Hematopoietic multipotent progenitor cell (in vitro differentiated cells): ENCODE results near the gene CCDC40. TPM values are rescaled to one million over a fixed set of nuclear protein-coding genes. Genes with fewer than 3 reads are reported as not detected.
A peak's percentile ranks its signal among the peaks of the same experiment; 100 is the strongest.

ENCODE experiments used
- DNase-seq, 3 donors: peaks; one replicate each; pipeline ENCODE4 v3.0.0-alpha.2; 2011 to 2015; ENCODE audit warnings: low read depth in 2 of 3, low spot score in 2 of 3
- total RNA-seq: library from RNA; depleted of rRNA; stranded (reverse); fragments of >200 nt; gene quantifications from one replicate; pipeline ENCODE4 v1.2.3, GENCODE V29; 2012

The CCDC40 gene
- total RNA-seq, 1 donor, result 2.4 TPM

- no peak for DNase-seq
Observed at GRCh38 chr17:80000981-80001775, 35.3 kb upstream of the CCDC40 start.

- no peak for DNase-seq
Observed at GRCh38 chr17:80002070-80002641, 34.3 kb upstream of the CCDC40 start.

GRCh38 chr17:80002690-80003490 is 33.6 kb upstream of the CCDC40 start:
- DNase-seq, result no peak

- DNase-seq, result no peak
Observed at GRCh38 chr17:80003969-80004368, 32.5 kb upstream of the CCDC40 start.

DNA sequence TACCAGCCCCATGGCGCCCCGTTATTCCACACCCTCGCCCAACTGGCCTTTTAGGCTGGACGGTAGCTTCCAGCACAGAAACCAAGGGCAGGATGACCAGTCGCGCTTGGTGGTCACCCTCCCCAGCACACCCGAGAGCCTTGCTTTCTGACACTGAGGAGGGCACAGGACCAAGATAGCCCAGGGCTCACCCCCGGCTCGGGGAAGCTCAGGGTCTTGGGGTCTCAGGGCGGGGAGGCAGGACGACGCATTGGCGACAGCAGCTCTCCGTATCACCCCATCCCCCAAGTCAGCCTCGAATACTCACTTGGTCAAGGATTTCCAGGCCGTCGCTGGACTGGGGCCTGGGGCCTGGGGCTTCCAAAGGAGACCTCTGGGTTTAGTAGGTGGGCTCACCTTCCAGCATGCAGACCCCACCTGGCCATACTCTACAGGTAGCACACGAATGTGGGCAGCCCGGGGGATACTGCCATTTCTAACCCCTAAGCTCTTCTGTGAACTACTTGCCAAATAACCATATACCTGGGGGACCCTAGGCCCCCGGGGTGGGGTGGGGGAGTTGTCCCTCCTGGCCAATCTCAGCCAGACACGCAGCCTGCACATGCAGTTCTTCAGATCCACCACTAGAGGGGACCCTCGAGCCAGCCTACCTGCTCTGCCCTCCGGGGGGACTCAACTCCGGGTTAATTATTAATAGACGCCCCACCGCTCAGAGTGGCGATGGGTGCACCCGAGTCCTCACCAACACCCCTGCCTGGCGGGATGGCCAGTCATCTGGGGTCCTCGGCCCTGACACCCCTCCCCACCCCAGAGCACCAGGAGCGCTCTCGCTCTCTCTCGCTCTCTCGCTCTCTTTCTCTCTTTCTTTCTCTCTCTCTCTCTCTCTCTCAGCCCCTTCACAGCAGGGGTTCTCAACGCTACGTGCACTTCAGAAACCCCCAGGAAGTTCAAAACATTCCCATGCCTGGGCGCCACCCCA is 30.8 kb upstream of the CCDC40 start:
- peak in 2 of 3 donors; percentile 60 to 66 for DNase-seq

DNA sequence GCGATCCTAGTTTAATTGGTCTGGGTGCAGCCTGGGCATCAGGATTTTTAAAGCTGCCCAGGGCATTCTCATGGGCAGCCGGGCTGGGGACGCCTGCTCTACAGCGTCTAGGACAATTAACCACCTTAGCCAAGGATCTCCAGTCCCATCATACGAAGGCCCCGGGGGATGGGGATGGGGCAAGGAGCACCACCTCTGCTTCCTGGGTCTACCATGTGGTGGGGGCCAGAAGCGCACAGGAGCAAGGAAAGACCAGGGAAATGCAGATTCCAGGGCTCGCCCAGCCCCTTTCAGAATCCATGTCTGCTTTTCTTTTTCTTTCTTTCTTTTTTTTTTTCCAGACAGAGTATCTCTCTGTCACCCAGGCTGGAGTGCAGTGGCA is 30.1 kb upstream of the CCDC40 start:
- no peak for DNase-seq

DNA sequence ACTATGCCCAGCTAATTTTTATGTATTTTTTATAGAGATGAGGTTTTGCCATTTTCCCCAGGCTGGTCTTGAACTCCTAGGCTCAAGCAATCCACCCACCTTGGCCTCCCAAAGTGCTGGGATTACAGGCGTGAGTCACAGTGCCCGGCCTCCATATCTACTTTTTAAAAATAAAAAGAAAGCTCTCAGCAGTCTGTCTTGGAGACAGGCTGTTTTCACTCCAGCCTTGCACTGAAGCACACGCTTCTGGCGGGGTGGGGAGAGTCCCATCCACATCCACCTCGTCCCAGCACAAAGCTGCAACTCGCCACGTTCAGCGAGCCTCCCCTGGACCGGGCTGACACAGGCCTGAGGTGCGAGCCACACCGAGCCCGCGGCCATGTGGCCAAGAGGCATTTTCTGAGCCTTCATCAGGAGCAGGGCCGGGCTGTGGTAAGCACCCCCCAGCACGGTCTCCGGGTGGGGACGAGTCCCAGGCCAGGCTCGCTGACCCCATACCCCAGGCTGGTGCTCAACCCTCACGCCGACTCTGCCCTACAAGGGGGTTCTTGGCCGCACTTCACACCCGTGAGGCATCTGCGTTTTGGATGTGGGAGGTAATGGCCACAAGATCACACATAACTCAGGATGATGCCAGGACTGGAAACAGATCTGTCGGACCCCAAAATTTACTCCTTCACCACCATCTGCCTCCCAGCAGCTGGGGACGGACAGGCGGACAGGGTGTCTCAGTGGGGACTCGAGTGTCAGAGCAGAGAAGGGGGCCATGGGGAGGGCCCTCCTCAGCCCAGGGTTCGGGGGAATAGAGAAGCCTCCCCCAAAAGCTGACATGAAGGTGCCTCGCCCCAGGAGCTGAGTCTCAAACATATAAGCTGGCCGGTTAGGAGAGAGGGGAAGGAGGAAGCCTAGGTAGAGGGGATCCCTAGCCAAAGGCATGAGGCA is 29.4 kb upstream of the CCDC40 start:
- no peak for DNase-seq

DNA sequence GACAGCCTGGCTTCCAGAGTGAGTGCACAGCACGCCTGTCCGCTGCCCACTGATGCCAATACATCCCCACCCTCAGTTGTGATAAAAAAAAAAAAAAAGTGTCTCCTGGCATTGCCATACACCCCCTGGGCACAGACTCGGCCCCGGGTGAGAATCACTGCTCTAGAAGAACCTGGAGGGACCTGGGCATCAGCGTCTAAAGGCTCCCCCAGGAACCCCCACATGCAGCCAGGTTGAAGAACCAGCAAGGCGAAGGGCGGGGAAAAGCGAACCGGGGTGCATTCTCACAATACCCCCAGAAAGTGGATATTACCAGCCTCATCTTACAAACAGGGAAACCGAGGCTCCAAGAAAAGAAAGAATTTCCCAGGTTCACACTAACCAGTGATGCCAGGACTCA is 28.5 kb upstream of the CCDC40 start:
- no peak for DNase-seq

DNA sequence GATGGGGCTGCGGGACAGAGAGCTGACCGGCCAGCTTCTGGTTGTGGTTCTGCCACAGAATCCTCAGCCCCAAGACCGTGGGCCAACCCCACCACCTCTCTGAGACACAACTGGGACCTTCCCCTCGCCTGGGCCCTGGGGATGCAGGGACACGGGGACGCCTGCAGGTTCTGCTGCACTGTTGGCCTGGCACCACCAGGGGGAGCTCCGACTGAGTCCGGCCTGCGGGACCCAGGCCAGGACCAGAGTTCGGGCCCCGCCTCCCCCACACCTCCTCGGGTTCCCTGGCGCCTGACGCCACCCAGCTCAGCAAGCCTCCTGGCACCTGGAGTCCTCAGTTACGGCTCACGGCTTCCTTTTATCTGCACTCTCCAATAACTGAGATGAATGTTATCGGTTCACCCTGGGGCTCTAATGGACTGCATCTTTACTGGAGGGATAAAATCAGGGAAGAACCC is 28.0 kb upstream of the CCDC40 start:
- peak; percentile 57 to 73 (median 71) for DNase-seq

- DNase-seq, result no peak
Observed at GRCh38 chr17:80008848-80009247, 27.6 kb upstream of the CCDC40 start.

GRCh38 chr17:80009391-80010282 is 26.8 kb upstream of the CCDC40 start:
- no peak for DNase-seq

- no peak for DNase-seq
Observed at GRCh38 chr17:80010283-80010858, 26.1 kb upstream of the CCDC40 start.

DNA sequence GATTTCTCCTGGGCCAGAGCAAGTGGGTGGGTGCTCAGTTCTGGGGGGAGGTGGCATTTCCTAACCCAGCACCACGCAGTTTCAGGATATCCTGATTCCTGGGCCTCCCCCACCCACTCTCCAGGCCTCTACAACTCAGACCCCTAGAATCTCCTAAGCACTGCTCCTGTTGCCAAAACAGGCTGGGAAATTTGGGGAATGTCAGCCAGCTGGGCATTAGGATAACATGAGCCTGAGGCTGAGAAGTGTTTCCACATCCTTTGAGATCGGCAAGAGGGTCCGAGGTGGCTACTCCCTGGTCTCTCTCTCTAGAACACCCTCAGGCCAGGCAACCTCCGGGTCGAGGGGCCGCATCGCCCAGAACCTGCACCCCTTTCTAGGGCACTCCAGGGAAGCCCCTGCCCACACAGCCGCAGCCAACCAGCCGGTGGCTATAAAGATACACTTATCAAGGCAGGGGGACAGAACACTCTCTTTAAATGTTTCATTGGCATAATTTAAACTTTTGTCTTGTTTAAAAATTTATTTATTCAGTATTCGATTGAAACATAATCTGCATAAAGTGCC is 24.4 kb upstream of the CCDC40 start:
- DNase-seq, result no peak

- DNase-seq, result no peak
Observed at GRCh38 chr17:80012765-80013741, 23.4 kb upstream of the CCDC40 start.

DNA sequence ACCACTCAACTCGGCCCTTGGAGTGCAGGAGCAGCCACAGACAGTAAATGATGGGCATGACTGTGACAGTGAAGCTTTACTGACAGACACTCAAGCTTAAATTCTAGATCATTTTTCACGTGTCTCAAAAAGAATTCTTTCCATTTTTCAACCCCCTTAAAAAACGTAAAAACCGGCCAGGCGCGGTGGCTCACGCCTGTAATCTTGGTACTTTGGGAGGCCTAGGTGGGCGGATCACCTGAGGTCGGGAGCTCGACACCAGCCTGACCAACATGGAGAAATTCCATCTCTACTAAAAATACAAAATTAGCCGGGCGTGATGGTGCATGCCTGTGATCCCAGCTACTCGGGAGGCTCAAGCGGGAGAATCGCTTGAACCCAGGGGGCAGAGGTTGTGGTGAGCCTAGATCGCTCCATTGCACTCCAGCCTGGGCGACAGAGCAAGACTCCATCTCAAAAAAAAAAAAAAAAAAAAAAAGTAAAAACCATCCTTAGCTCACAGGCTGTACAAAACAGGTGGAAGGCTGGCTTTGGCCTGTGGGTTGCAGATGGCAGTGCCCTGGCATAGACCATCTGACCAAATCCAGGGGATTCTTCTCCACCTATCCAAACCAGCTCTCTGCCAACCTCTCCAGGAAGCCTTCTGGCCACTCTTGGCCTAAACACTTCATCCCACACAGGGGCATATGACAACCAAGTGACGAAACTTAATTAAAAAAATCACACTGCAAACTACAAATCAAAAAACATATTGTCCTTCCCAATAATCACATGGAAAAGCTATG is 19.0 kb upstream of the CCDC40 start:
- no peak for DNase-seq
